A549 (cell line): ENCODE data around the gene AMOT. TPM values are rescaled to one million over a fixed set of nuclear protein-coding genes. Genes with fewer than 3 reads are reported as not detected.

Source experiments
- ATAC-seq, 2 experiments: fragments of 200-7000 bp in 1 of 2; fragments of >200 bp in 1 of 2; cut with Nextera tagmentation in 1 of 2; cut with Tn5 transposase in 1 of 2; 3 replicates each; pipeline versions ENCODE4 v1.8.0 to v1.9.1; 2018 to 2020; ENCODE audit warnings: mild to moderate bottlenecking in 1 of 2, moderate library complexity in 1 of 2
- CTCF ChIA-PET: fragments of 300-600 bp; sonication (Branson Sonifier 250); formaldehyde crosslinking; extraction: SDS; loops from one replicate; lab custom pipeline; 2021; ENCODE audit warnings: antibody characterized with exemption, inconsistent platforms; lab: Yijun Ruan, JAX
- POLR2A ChIA-PET: fragments of 350-600 bp; formaldehyde crosslinking; extraction: SDS; loops from one replicate; lab custom pipeline; 2021; ENCODE audit warnings: antibody characterized with exemption, inconsistent platforms; lab: Yijun Ruan, JAX
- DNase-seq, 2 experiments: peaks; one replicate each; pipeline versions ENCODE4 v3.0.0 to v3.0.0-alpha.2; 2011 to 2016; ENCODE audit warnings: low read depth in 1 of 2, low spot score in 1 of 2
- FAIRE-seq: peaks from 2 replicates; lab custom pipeline; 2011; peaks lifted over from hg19 to GRCh38; lab: Jason Lieb, UNC
- H3K27ac ChIP-seq, 2 experiments: fragments of >200 bp; sonication (Bioruptor Twin); formaldehyde crosslinking; 3 replicates each; pipeline ENCODE4 v1.5.1; 2016 to 2017
- H3K4me1 ChIP-seq: fragments of >200 bp; sonication (Bioruptor Twin); formaldehyde crosslinking; 3 replicates; pipeline ENCODE4 v1.6.1; 2016
- H3K4me2 ChIP-seq: fragments of >200 bp; sonication (Bioruptor Twin); formaldehyde crosslinking; 3 replicates; pipeline ENCODE4 v1.6.1; 2016
- H3K4me3 ChIP-seq: fragments of >200 bp; sonication (Bioruptor Twin); formaldehyde crosslinking; 3 replicates; pipeline ENCODE4 v1.5.1; 2016
- H3K9me3 ChIP-seq: fragments of >200 bp; sonication (Bioruptor Twin); formaldehyde crosslinking; 3 replicates; pipeline ENCODE4 v1.6.1; 2016
- ELK1 ChIP-seq: fragments of 150-350 bp; IDR thresholded peaks from 2 replicates; pipeline ENCODE4 v1.6.1; 2014; ENCODE audit warnings: low read depth, mild to moderate bottlenecking, low read length
- GATA3 ChIP-seq: IDR thresholded peaks from 2 replicates; pipeline ENCODE4 v1.6.1; 2012; ENCODE audit warnings: borderline replicate concordance
- HMGXB4 ChIP-seq: fragments of 250-450 bp; sonication (Bioruptor Pico); IDR thresholded peaks from 2 replicates; pipeline ENCODE4 v1.5.0; 2021; ENCODE audit warnings: mild to moderate bottlenecking, moderate library complexity, borderline replicate concordance
- HOXA7 ChIP-seq: fragments of 250-450 bp; sonication (Bioruptor Pico); IDR thresholded peaks from 2 replicates; pipeline ENCODE4 v1.5.0; 2020; ENCODE audit warnings: mild to moderate bottlenecking, moderate library complexity
- HOXB5 ChIP-seq: fragments of 250-450 bp; sonication (Bioruptor Pico); IDR thresholded peaks from 2 replicates; pipeline ENCODE4 v1.5.0; 2020; ENCODE audit warnings: mild to moderate bottlenecking, moderate library complexity
- JUNB ChIP-seq: fragments of >200 bp; sonication (Bioruptor Twin); formaldehyde crosslinking; IDR thresholded peaks from 2 replicates; pipeline ENCODE4 v1.6.1; 2016
- MAX ChIP-seq: IDR thresholded peaks from 2 replicates; pipeline ENCODE4 v1.6.1; 2012
- NR3C1 ChIP-seq: fragments of >200 bp; sonication (Bioruptor Twin); formaldehyde crosslinking; IDR thresholded peaks from 3 replicates; pipeline ENCODE4 v1.6.1; 2017
- RAD21 ChIP-seq, 2 experiments: fragments of >200 bp in 1 of 2; sonication (Bioruptor Twin) in 1 of 2; formaldehyde crosslinking in 1 of 2; IDR thresholded peaks in 1 of 2; conservative IDR thresholded peaks in 1 of 2; 2 replicates in 1 of 2; 3 replicates in 1 of 2; pipeline ENCODE4 v1.6.1; 2012 to 2018; ENCODE audit warnings: inconsistent platforms in 1 of 2
- RCOR1 ChIP-seq: fragments of 150-350 bp; IDR thresholded peaks from 2 replicates; pipeline ENCODE4 v1.6.1; 2014; ENCODE audit warnings: antibody characterized with exemption, low read length, low read depth
- REST ChIP-seq: fragments of 200-600 bp; sonication (generic); IDR thresholded peaks from 2 replicates; pipeline ENCODE4 v1.6.1; 2016; ENCODE audit warnings: antibody characterized with exemption, mild to moderate bottlenecking, moderate library complexity
- ZNF302 ChIP-seq: fragments of 250-450 bp; sonication (Bioruptor Pico); IDR thresholded peaks from 2 replicates; pipeline ENCODE4 v1.9.0; 2021; ENCODE audit warnings: inconsistent platforms, mild to moderate bottlenecking, moderate library complexity
- ZSCAN20 ChIP-seq: fragments of 250-450 bp; sonication (Bioruptor Pico); IDR thresholded peaks from 2 replicates; pipeline ENCODE4 v1.8.0; 2022; ENCODE audit warnings: mild to moderate bottlenecking, moderate library complexity
- WGBS: methylation state at CpG from one replicate; pipeline ENCODE4 v1.1.6; 2017; ENCODE audit errors: missing lambda C conversion rate; 5-methylcytosine and 5-hydroxymethylcytosine counted together
- polyA plus RNA-seq, 4 experiments: library from polyadenylated mRNA; depleted of rRNA in 3 of 4; stranded (reverse); fragments of >200 nt; fragmentation: RNase III in 1 of 4; extraction: RNeasy Plus Mini Kit Qiagen cat#74134 plus additional on column Dnase treatment in 1 of 4; gene quantifications; 2 replicates in 3 of 4; 3 replicates in 1 of 4; pipeline ENCODE4 v1.2.3, GENCODE V29; 2011 to 2017

The AMOT gene
- polyA plus RNA-seq, 2 of the 4 experiments (the other 2 are of a cell fraction): 0.03 to 0.05 TPM

GRCh38 chrX:112839856-112840255 is 775 bp downstream of the AMOT start (continued):
- no peak for TF ChIP-seq HMGXB4 (CRISPR knock-in tag)
- TF ChIP-seq HOXA7 (CRISPR knock-in tag): no peak
- TF ChIP-seq ZNF302: no peak
- TF ChIP-seq NR3C1: no peak
- no peak for TF ChIP-seq REST

- no peak overlapping the region for H3K27ac ChIP-seq
- ATAC-seq (no peak), FAIRE-seq (no peak), DNase-seq (no peak)
- WGBS: 0% methylated on average over 1 of the region's 1 CpG
- no peak overlapping the region for H3K4me2 ChIP-seq
- H3K9me3 ChIP-seq: 0 out of 3 replicates have a peak, but pooled peaks cover 9% of the 10 kb centered on the region
- CTCF ChIA-PET: no interaction called here
- H3K4me1 ChIP-seq: no peaks in the 10 kb centered on the region
- POLR2A ChIA-PET: no interaction called here
- no peak for TF ChIP-seq RCOR1
- TF ChIP-seq, all 56 proteins: peak for 0
- no peak overlapping the region for H3K4me3 ChIP-seq
These were observed 3.1 kb downstream of the AMOT start for GRCh38 chrX:112837531-112837930.

GRCh38 chrX:112835019-112835418 is 5.6 kb downstream of the AMOT start:
- no peak overlapping the region for H3K4me3 ChIP-seq
- ChIA-PET POLR2A (no interaction called here), CTCF (no interaction called here)
- H3K4me2 ChIP-seq: no peak overlapping the region
- no peaks in the 10 kb centered on the region for H3K4me1 ChIP-seq
- DNase-seq (no peak), FAIRE-seq (no peak), ATAC-seq (no peak)
- WGBS: 33% methylated on average over 1 of the region's 1 CpG
- TF ChIP-seq ZSCAN20 (CRISPR knock-in tag): no peak
- H3K27ac ChIP-seq: no peak overlapping the region
- 0 out of 3 replicates have a peak, but pooled peaks cover 9% of the 10 kb centered on the region for H3K9me3 ChIP-seq

- H3K4me1 ChIP-seq: no peaks in the 10 kb centered on the region
- FAIRE-seq (no peak), ATAC-seq (no peak), DNase-seq (no peak)
- POLR2A ChIA-PET: no interaction called here
- H3K4me3 ChIP-seq: no peak overlapping the region
- no peak overlapping the region for H3K27ac ChIP-seq
- TF ChIP-seq ZNF302 (no peak), ELK1 (no peak), MAX (no peak), ZSCAN20 (CRISPR knock-in tag) (no peak), HOXB5 (CRISPR knock-in tag) (no peak), JUNB (no peak), GATA3 (no peak), HOXA7 (CRISPR knock-in tag) (no peak), RAD21 (conservative IDR thresholded peaks at IDR 0.05 in 1 of 2, IDR thresholded peaks at IDR 0.05 in 1 of 2) (no peak)
- WGBS: 20% methylated on average over 8 of the region's 8 CpGs
- H3K9me3 ChIP-seq: 0 out of 3 replicates have a peak, but pooled peaks cover 2% of the 10 kb centered on the region
- H3K4me2 ChIP-seq: no peak overlapping the region
- CTCF ChIA-PET: no interaction called here
These were observed 6.4 kb downstream of the AMOT start for GRCh38 chrX:112834031-112834845.
